K562 (cell line): ENCODE results near the gene ZFPM1. TPM values are rescaled to one million over a fixed set of nuclear protein-coding genes. Genes with fewer than 3 reads are reported as not detected.
A peak's percentile ranks its signal among the peaks of the same experiment; 100 is the strongest.

Experiments
- ATAC-seq: fragments of 200-7000 bp; cut with Tn5 transposase; 3 replicates; pipeline ENCODE4 v1.9.1; 2020; ENCODE audit warnings: moderate library complexity
- Bru-seq: library from RNA; stranded (reverse); fragments of 400-500 nt; gene quantifications from one replicate; lab custom pipeline; 2021; lab: Mats Ljungman, UMichigan
- BruChase-seq, 2 experiments: library from RNA; stranded (reverse); fragments of 400-500 nt; gene quantifications; one replicate each; lab custom pipeline; 2021; lab: Mats Ljungman, UMichigan
- BruUV-seq: library from RNA; stranded (reverse); fragments of 400-500 nt; replicated peaks from 2 replicates; lab custom pipeline; 2021; lab: Mats Ljungman, UMichigan
- CTCF ChIA-PET: fragments of 300-600 bp; formaldehyde crosslinking; extraction: SDS; loops from one replicate; lab custom pipeline; 2021; ENCODE audit warnings: low intra/inter-chr PET ratio; lab: Yijun Ruan, JAX
- POLR2A ChIA-PET: fragments of 300-600, 350-650 bp; sonication (Branson Sonifier 250); formaldehyde crosslinking; extraction: SDS; loops from one replicate; lab custom pipeline; 2021; ENCODE audit warnings: antibody characterized with exemption, inconsistent platforms; lab: Yijun Ruan, JAX
- DNase-seq, 4 experiments: peaks; one replicate each; pipeline versions ENCODE4 v3.0.0 to v3.0.0-alpha.2; 2011 to 2018; ENCODE audit warnings: low spot score in 3 of 4, mixed read lengths in 3 of 4; ENCODE audit errors: extremely low read depth in 1 of 4
- FAIRE-seq: peaks from 2 replicates; lab custom pipeline; 2011; peaks lifted over from hg19 to GRCh38; lab: Jason Lieb, UNC
- H2AFZ ChIP-seq: 2 replicates; pipeline ENCODE4 v1.6.0; 2011; ENCODE audit warnings: low read depth, low read length, control low read depth, inconsistent platforms
- H3K27ac ChIP-seq: fragments of 200-600 bp; 3 replicates; pipeline ENCODE4 v1.8.0; 2011; ENCODE audit warnings: low read depth, mild to moderate bottlenecking, control low read depth, inconsistent platforms, low read length, moderate library complexity, mixed read lengths; ENCODE audit errors: extremely low read depth
- H3K27me3 ChIP-seq, 2 experiments: fragments of 300-600 bp in 1 of 2; 2 replicates in 1 of 2; 3 replicates in 1 of 2; pipeline versions ENCODE4 v1.6.0 to v1.8.0; 2011; ENCODE audit warnings: inconsistent platforms in 2 of 2, low read length in 2 of 2, mild to moderate bottlenecking in 1 of 2, mixed read lengths in 1 of 2, moderate library complexity in 1 of 2; ENCODE audit not compliant: control insufficient read depth in 2 of 2, insufficient read depth in 2 of 2
- H3K36me3 ChIP-seq: fragments of 300-600 bp; 3 replicates; pipeline ENCODE4 v1.8.0; 2011; ENCODE audit warnings: mild to moderate bottlenecking, low read length, inconsistent platforms; ENCODE audit not compliant: control insufficient read depth, insufficient read depth
- H3K4me1 ChIP-seq, 2 experiments: fragments of 200-600 bp in 1 of 2; replicated peaks in 1 of 2; 2 replicates in 1 of 2; 3 replicates in 1 of 2; pipeline versions ENCODE4 v1.5.1 to v1.8.0; 2011; ENCODE audit warnings: inconsistent platforms in 2 of 2, low read length in 2 of 2, mild to moderate bottlenecking in 1 of 2, mixed read lengths in 1 of 2, moderate library complexity in 1 of 2; ENCODE audit not compliant: control insufficient read depth in 2 of 2, insufficient read depth in 2 of 2
- H3K4me2 ChIP-seq: 2 replicates; pipeline ENCODE4 v1.6.1; 2011; ENCODE audit warnings: low read length, control low read depth, inconsistent platforms, mixed read lengths; ENCODE audit not compliant: insufficient read depth
- H3K4me3 ChIP-seq: fragments of 200-600 bp; sonication (generic), shearing (Covaris generic); 2 replicates; pipeline ENCODE4 v1.5.1; 2016; ENCODE audit warnings: control low read depth, inconsistent platforms
- H3K79me2 ChIP-seq: fragments of 200-600 bp; 3 replicates; pipeline ENCODE4 v1.8.0; 2011; ENCODE audit warnings: low read length, inconsistent platforms; ENCODE audit not compliant: control insufficient read depth, insufficient read depth
- H3K9ac ChIP-seq, 2 experiments: 2 replicates each; pipeline versions ENCODE4 v1.6.0 to v1.6.1; 2011; ENCODE audit warnings: low read depth in 2 of 2, low read length in 2 of 2, control low read depth in 1 of 2, inconsistent platforms in 1 of 2, mild to moderate bottlenecking in 1 of 2, mixed read lengths in 1 of 2; ENCODE audit not compliant: insufficient read depth in 1 of 2
- H3K9me1 ChIP-seq: one replicate; pipeline ENCODE4 v1.6.0; 2011; ENCODE audit warnings: inconsistent platforms, mild to moderate bottlenecking, low read length, moderate library complexity; ENCODE audit not compliant: control insufficient read depth, insufficient read depth
- H3K9me3 ChIP-seq: replicated peaks from 2 replicates; pipeline ENCODE4 v1.5.1; 2011; ENCODE audit warnings: low read depth, low read length, inconsistent platforms; ENCODE audit not compliant: control insufficient read depth, insufficient read depth
- H4K20me1 ChIP-seq: replicated peaks from 2 replicates; pipeline ENCODE4 v1.6.1; 2011; ENCODE audit warnings: low read length, inconsistent platforms, mixed read lengths; ENCODE audit not compliant: control insufficient read depth, insufficient read depth
- KAT7 ChIP-seq: sonication (generic); formaldehyde crosslinking; IDR thresholded peaks from 2 replicates; pipeline ENCODE4 v1.8.0; 2022; ENCODE audit warnings: missing genetic modification reagents, mild to moderate bottlenecking, borderline replicate concordance
- SIN3A ChIP-seq, 2 experiments: fragments of 150-350 bp in 1 of 2; IDR thresholded peaks; 2 replicates each; pipeline ENCODE4 v1.6.1; 2011 to 2016; ENCODE audit warnings: borderline replicate concordance in 2 of 2, low read depth in 2 of 2, low read length in 2 of 2, mild to moderate bottlenecking in 2 of 2, moderate library complexity in 2 of 2; ENCODE audit not compliant: control insufficient read depth in 1 of 2
- SMARCB1 ChIP-seq: IDR thresholded peaks from 2 replicates; pipeline ENCODE4 v1.6.1; 2011; ENCODE audit warnings: improper control_type of control experiment, low read depth; ENCODE audit not compliant: insufficient read length
- SP2 ChIP-seq: IDR thresholded peaks from 2 replicates; pipeline ENCODE4 v1.6.1; 2011; ENCODE audit warnings: mild to moderate bottlenecking, low read depth, low read length, moderate library complexity; ENCODE audit not compliant: poor library complexity, severe bottlenecking; ENCODE audit errors: extremely low read depth
- WHSC1 ChIP-seq: IDR thresholded peaks from one replicate; pipeline ENCODE4 v1.6.1; 2012; ENCODE audit warnings: low read length, control low read depth, inconsistent platforms
- WGBS: fragments of 100-300 bp; shearing (Covaris generic); methylation state at CpG from one replicate; pipeline ENCODE4 v1.1.6; 2016; ENCODE audit warnings: low coverage, mixed read lengths; ENCODE audit not compliant: insufficient coverage; ENCODE audit errors: missing lambda C conversion rate; 5-methylcytosine and 5-hydroxymethylcytosine counted together
- in situ Hi-C: fragments of 300-500 bp; cut with MboI; formaldehyde crosslinking; loops from 4 replicates; pipeline ENCODE4 v1.15.0; 2018; ENCODE audit warnings: inconsistent platforms, mixed read lengths
- intact Hi-C: fragments of 100-400 bp; cut with micrococcal nuclease; formaldehyde crosslinking; loops from 2 replicates; pipeline ENCODE4 v1.14.2; 2022
- long read RNA-seq, 3 experiments: library from polyadenylated mRNA in 2 of 3; library from RNA in 1 of 3; unstranded in 2 of 3; stranded (forward) in 1 of 3; transcript quantifications; one replicate each; pipeline ENCODE4 v2.0.0, GENCODE V29; 2019 to 2022
- polyA minus RNA-seq, 3 experiments: library from RNA; depleted of rRNA, polyadenylated mRNA; stranded (reverse); fragments of >200 nt; gene quantifications; 2 replicates each; pipeline ENCODE4 v1.2.3, GENCODE V29; 2011
- polyA plus RNA-seq, 8 experiments: library from polyadenylated mRNA; depleted of rRNA in 4 of 8; stranded (reverse) in 5 of 8; unstranded in 3 of 8; fragments of >200 nt; fragmentation: Nextera tagmentation in 2 of 8; fragmentation: Illumina TruSeq in 1 of 8; extraction: Ambion mirVana in 2 of 8; extraction: Trizol in 1 of 8; gene quantifications; 2 replicates each; pipeline versions ENCODE4 v1.2.1 to v1.2.3, GENCODE V29; 2011 to 2014; ENCODE audit warnings: inconsistent platforms in 1 of 8, missing spikeins in 1 of 8
- total RNA-seq, 7 experiments: library from RNA; depleted of rRNA in 6 of 7; stranded (reverse); fragments of >200 nt in 6 of 7; fragmentation: Illumina TruSeq in 2 of 7; extraction: Trizol in 2 of 7; gene quantifications; 2 replicates each; pipeline versions ENCODE4 v1.2.1 to v1.2.3, GENCODE V29; 2011 to 2021; ENCODE audit warnings: low replicate concordance in 1 of 7
- TF ChIP-seq, protein P1 (sequence below), 2 experiments: IDR thresholded peaks; 2 replicates each; pipeline ENCODE4 v1.6.1; 2011; ENCODE audit warnings: borderline replicate concordance in 1 of 2, control low read depth in 1 of 2, low read depth in 1 of 2, low read length in 1 of 2, mild to moderate bottlenecking in 1 of 2, mixed read lengths in 1 of 2, moderate library complexity in 1 of 2; ENCODE audit not compliant: insufficient read depth in 1 of 2, insufficient read length in 1 of 2, poor library complexity in 1 of 2, severe bottlenecking in 1 of 2; ENCODE audit errors: extremely low read depth in 1 of 2
- TF ChIP-seq, protein P2 (sequence below): fragments of 450-650 bp; IDR thresholded peaks from 2 replicates; pipeline ENCODE4 v1.6.1; 2016; ENCODE audit warnings: mild to moderate bottlenecking
- TF ChIP-seq, protein P3 (sequence below), 2 experiments: fragments of 200-800 bp in 1 of 2; sonication (Bioruptor generic) in 1 of 2; sonication (generic) in 1 of 2; formaldehyde crosslinking in 1 of 2; IDR thresholded peaks in 1 of 2; conservative IDR thresholded peaks in 1 of 2; 2 replicates each; pipeline versions ENCODE4 v1.5.0 to v1.6.1; 2016 to 2020; ENCODE audit warnings: missing compliant biosample characterization in 1 of 2, missing genetic modification characterization in 1 of 2, missing genetic modification reagents in 1 of 2

The ZFPM1 gene
- 14.4 and 38.8 TPM in 2 replicates for total RNA-seq (2011; cell fraction: chromatin; rRNA removed; ENCODE audit: low replicate concordance)
- 25.3 and 27.9 TPM in 2 replicates for total RNA-seq (2011; cell fraction: nucleolus; rRNA removed)
- total RNA-seq (2011; cell fraction: nucleoplasm; rRNA removed) = 16.8 and 18.9 TPM in 2 replicates
- total RNA-seq (2014; rRNA removed) (4.5 and 8.7 TPM in 2 replicates), total RNA-seq (2014; rRNA removed; fragmentation: Illumina TruSeq; extraction: Trizol) (0.26 and 0.47 TPM in 2 replicates), total RNA-seq (2015; rRNA removed; fragmentation: Illumina TruSeq; extraction: Trizol) (3.2 and 4.5 TPM in 2 replicates), total RNA-seq (2021) (32.7 and 35.9 TPM in 2 replicates), polyA plus RNA-seq (2011; rRNA removed) (0.88 and 1.4 TPM in 2 replicates), polyA plus RNA-seq (2014; fragmentation: Illumina TruSeq; extraction: Trizol) (1.2 and 5.1 TPM in 2 replicates), polyA plus RNA-seq (2014; fragmentation: Nextera tagmentation; extraction: Ambion mirVana) (under 1 TPM; 0.03 to 0.11 TPM), polyA plus RNA-seq (2014; rRNA removed) (4.7 and 5.5 TPM in 2 replicates), polyA minus RNA-seq (2011; rRNA and poly(A)+ RNA removed) (0.30 and 1.1 TPM in 2 replicates), Bru-seq, nascent RNA (percentile 64 among the genes with signal in this experiment), BruChase-seq, experiment 1, labeled RNA remaining after a 2-hour chase (percentile 58 among the genes with signal in this experiment), BruChase-seq, experiment 2, labeled RNA remaining after a 6-hour chase (percentile 59 among the genes with signal in this experiment)
- polyA plus RNA-seq (2011; cell fraction: cytosol; rRNA removed) = 0.81 and 4.8 TPM in 2 replicates
- polyA plus RNA-seq (2011; cell fraction: nucleus; rRNA removed) = 3.4 and 13.6 TPM in 2 replicates
- 7.9 and 12.2 TPM in 2 replicates for polyA plus RNA-seq (2012)
- 12.3 and 14.7 TPM in 2 replicates for polyA minus RNA-seq (2011; cell fraction: cytosol; rRNA and poly(A)+ RNA removed)
- polyA minus RNA-seq (2011; cell fraction: nucleus; rRNA and poly(A)+ RNA removed) = 7.7 and 10.1 TPM in 2 replicates
- long read RNA-seq, experiment 1, partial matches to known transcripts = 2 of 83 reads
- long read RNA-seq, experiment 1, other reads (novel, unspliced or antisense) = 81 of 83 reads
- long read RNA-seq, experiment 2, full-length matches to known transcripts = 25 of 104 reads
- long read RNA-seq, experiment 2, partial matches to known transcripts = 53 of 104 reads
- long read RNA-seq, experiment 2, other reads (novel, unspliced or antisense) = 26 of 104 reads
- long read RNA-seq, experiment 3, partial matches to known transcripts = 0 of 1 reads
- long read RNA-seq, experiment 3, other reads (novel, unspliced or antisense) = 1 of 1 reads

GRCh38 chr16:88453217-88453531 lies at the start of gene ZFPM1:
Gene ZFPM1, plus strand, starts transcription at chr16:88453280. Its CDS starts 359 bp downstream, at chr16:88453639.
- H3K4me1 ChIP-seq = peaks cover 47 to 86% of the 10 kb centered on the region in 2 experiments
- H4K20me1 ChIP-seq = peaks cover 20% of the 10 kb centered on the region
- intact Hi-C loops = loop anchor here (2.0 kb wide), 1 partner anchor 38 kb away; no protein-coding TSS in a partner anchor
- ChIA-PET POLR2A (interaction anchor here (0.6 kb wide), 2 partner anchors 9 to 904 kb away, joined by 3 read pairs; no protein-coding TSS in a partner anchor), CTCF (no interaction called here)
- H3K4me2 ChIP-seq = peak within 1 kb of the TSS; percentile 75
- peak within 1 kb of the TSS; percentile 65 for H3K4me3 ChIP-seq
- peak within 1 kb of the TSS; percentile 90 for H3K27ac ChIP-seq
- ATAC-seq (no peak), DNase-seq (no peak), FAIRE-seq (no peak)
- no CpG with 5 or more reads among the region's 57 CpGs for whole genome bisulfite sequencing
- H3K27me3 ChIP-seq = no peaks in the 10 kb centered on the region
- no peaks in the 10 kb centered on the region for H3K9me1 ChIP-seq
- peak within 1 kb of the TSS; percentile 84 to 94 for H3K9ac ChIP-seq
- BruUV-seq = no TSS peak
- H3K79me2 ChIP-seq = peaks cover 53% of the 10 kb centered on the region
- in situ Hi-C loops = no loop called here
- peaks cover 13% of the 10 kb centered on the region; the same call in 2 of the 3 replicates for H3K36me3 ChIP-seq
- H2AFZ ChIP-seq = peak within 1 kb of the TSS; percentile 89
- H3K9me3 ChIP-seq = no peaks in the 10 kb centered on the region
- TF ChIP-seq, protein P1, sequence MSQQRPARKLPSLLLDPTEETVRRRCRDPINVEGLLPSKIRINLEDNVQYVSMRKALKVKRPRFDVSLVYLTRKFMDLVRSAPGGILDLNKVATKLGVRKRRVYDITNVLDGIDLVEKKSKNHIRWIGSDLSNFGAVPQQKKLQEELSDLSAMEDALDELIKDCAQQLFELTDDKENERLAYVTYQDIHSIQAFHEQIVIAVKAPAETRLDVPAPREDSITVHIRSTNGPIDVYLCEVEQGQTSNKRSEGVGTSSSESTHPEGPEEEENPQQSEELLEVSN (IDR thresholded peaks at IDR 0.05; ENCODE audit: borderline replicate concordance in 1 of 2, extremely low read depth in 1 of 2, insufficient read depth in 1 of 2, insufficient read length in 1 of 2, low read depth in 1 of 2, low read length in 1 of 2, poor library complexity in 1 of 2, severe bottlenecking in 1 of 2) = peak in 1 of 2 experiments; percentile 81
- TF ChIP-seq, protein P2, sequence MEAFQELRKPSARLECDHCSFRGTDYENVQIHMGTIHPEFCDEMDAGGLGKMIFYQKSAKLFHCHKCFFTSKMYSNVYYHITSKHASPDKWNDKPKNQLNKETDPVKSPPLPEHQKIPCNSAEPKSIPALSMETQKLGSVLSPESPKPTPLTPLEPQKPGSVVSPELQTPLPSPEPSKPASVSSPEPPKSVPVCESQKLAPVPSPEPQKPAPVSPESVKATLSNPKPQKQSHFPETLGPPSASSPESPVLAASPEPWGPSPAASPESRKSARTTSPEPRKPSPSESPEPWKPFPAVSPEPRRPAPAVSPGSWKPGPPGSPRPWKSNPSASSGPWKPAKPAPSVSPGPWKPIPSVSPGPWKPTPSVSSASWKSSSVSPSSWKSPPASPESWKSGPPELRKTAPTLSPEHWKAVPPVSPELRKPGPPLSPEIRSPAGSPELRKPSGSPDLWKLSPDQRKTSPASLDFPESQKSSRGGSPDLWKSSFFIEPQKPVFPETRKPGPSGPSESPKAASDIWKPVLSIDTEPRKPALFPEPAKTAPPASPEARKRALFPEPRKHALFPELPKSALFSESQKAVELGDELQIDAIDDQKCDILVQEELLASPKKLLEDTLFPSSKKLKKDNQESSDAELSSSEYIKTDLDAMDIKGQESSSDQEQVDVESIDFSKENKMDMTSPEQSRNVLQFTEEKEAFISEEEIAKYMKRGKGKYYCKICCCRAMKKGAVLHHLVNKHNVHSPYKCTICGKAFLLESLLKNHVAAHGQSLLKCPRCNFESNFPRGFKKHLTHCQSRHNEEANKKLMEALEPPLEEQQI = no peak
- TF ChIP-seq SMARCB1 = no peak
- no peak for TF ChIP-seq KAT7
- TF ChIP-seq, protein P3, sequence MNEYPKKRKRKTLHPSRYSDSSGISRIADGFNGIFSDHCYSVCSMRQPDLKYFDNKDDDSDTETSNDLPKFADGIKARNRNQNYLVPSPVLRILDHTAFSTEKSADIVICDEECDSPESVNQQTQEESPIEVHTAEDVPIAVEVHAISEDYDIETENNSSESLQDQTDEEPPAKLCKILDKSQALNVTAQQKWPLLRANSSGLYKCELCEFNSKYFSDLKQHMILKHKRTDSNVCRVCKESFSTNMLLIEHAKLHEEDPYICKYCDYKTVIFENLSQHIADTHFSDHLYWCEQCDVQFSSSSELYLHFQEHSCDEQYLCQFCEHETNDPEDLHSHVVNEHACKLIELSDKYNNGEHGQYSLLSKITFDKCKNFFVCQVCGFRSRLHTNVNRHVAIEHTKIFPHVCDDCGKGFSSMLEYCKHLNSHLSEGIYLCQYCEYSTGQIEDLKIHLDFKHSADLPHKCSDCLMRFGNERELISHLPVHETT (CRISPR knock-in tag; conservative IDR thresholded peaks at IDR 0.05 in 1 of 2, IDR thresholded peaks at IDR 0.05 in 1 of 2) = peak in 1 of 2 experiments; percentile 44; a peak in 1 of 4 replicates
- TF ChIP-seq SIN3A (IDR thresholded peaks at IDR 0.05; ENCODE audit: borderline replicate concordance in 2 of 2, control insufficient read depth in 1 of 2, low read depth in 2 of 2, low read length in 2 of 2) = peak in 1 of 2 experiments; percentile 24; a peak in 1 of 4 replicates
- TF ChIP-seq WHSC1 = no peak
- peak; percentile 33 for TF ChIP-seq SP2
